ENCODE measurements around the gene KRTCAP2. TPM values are rescaled to one million over a fixed set of nuclear protein-coding genes. Genes with fewer than 3 reads are reported as not detected.

The KRTCAP2 gene
- total and polyA plus RNA-seq, 10 of the 15 experiments (the other 5 are each of a cell fraction or from before 2014, with no cell fraction given) = 61.3 to 238 (median 141) TPM

DNA sequence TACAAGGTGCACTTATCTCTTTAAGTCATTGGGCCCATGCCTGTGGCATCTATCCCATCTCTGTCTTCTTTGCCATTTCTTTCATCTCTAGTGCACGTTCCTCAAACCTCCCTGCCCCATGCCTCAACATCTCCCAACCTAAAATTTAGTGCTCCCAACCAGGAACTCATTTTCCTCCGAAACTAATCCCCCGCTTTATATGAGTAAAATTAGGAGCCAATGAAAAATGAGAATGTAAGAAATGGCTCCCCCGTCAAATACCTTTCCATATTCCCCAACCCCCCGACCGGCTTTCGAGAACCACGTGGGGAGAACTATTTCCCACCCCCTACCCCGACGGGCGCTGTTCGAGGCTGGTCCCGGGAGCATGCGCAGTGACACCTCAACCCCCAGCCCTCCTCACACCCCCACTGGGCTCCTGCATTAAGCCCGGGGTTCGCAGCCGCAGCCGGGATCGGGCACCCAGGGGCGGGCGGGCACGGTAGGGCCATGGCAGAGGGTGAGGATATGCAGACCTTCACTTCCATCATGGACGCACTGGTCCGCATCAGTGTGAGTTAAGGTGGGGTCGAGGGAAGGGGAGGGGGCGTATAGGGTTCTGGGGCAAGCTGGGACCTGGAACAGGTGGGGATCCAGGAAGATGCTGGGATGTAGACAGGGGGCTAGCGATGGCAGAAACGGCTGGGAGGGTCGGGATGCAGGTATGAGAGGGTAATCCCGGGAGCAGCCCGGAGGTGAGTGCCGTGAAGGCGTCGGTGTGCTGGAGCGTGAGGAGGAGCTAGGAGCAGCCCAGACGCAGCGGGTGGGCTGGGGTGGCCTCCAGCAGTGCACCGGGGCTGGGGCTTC lies 597 bp upstream of the KRTCAP2 start, which contains the start of gene TRIM46:
TRIM46 (plus strand) TSS at position 372 of the 846 bp plus-strand sequence; CDS start at position 490, 118 bp downstream.
- H3K9ac ChIP-seq (ENCODE audit: control insufficient read depth, insufficient read depth, low read length) = peak within 1 kb of the TSS; percentile 97
- H3K79me2 ChIP-seq (ENCODE audit: control insufficient read depth, insufficient read depth, low read length) = peaks cover 12% of the 10 kb centered on the region
- ChIA-PET SMC1A (ENCODE audit: uncharacterized antibody, unreplicated experiment) (interaction anchor here (1.0 to 4.7 kb wide), 9 partner anchors 12 to 82 kb away, joined by 3 to 46 read pairs (median 5); a partner anchor contains a TSS), RAD21 (ENCODE audit: unreplicated experiment) (interaction anchor here (0.6 to 4.8 kb wide), 24 partner anchors 11 to 694 kb away, joined by 3 to 77 read pairs (median 6); partner anchors contain the start of genes EFNA3, SLC50A1 and THBS3), POLR2A (interaction anchor here (0.5 to 7.4 kb wide), 16 partner anchors 12 to 1224 kb away, joined by 3 to 77 read pairs (median 6); partner anchors contain the start of genes CLK2, ENTREP3, MTX1 and SLC50A1), CTCF (interaction anchor here (0.6 to 12.1 kb wide), 52 partner anchors 9 to 787 kb away, joined by 3 to 284 read pairs (median 5); partner anchors contain the start of genes CLK2, FDPS, MTX1 and PMVK)
- intact Hi-C loops (cut with micrococcal nuclease; ENCODE audit: unreplicated experiment) = loop anchor here (5.0 kb wide), 1 partner anchor 36 kb away; the partner anchor contains the start of gene SLC50A1
- WGBS (ENCODE audit: insufficient coverage, insufficient replicate concordance, low lambda C conversion rate, missing lambda C conversion rate) = 12% methylated on average over 35 of the region's 38 CpGs
- BruUV-seq (replicated peaks) = no TSS peak
- H2AFZ ChIP-seq (ENCODE audit: control insufficient read depth, low read depth, low read length) = peak within 1 kb of the TSS; percentile 96
- peaks cover 26% of the 10 kb centered on the region for H3K4me1 ChIP-seq (ENCODE audit: control insufficient read depth, insufficient read depth, low read length)
- ATAC-seq (peak; percentile 36), DNase-seq (ENCODE audit: low read depth, low spot score) (no peak), FAIRE-seq (no peak)
- in situ Hi-C loops (cut with MboI) = no loop called here
- no peaks in the 10 kb centered on the region for H4K20me1 ChIP-seq (ENCODE audit: control insufficient read depth, insufficient read depth)
- peak within 1 kb of the TSS; percentile 97 for H3K4me2 ChIP-seq (ENCODE audit: control insufficient read depth, insufficient read depth)
- peak within 1 kb of the TSS; percentile 73 for H3K4me3 ChIP-seq
- no peaks in the 10 kb centered on the region; the same call in 2 of the 3 replicates for H3K9me3 ChIP-seq (replicated peaks; ENCODE audit: control insufficient read depth, insufficient read depth, low read length)
- H3K36me3 ChIP-seq (ENCODE audit: control insufficient read depth in 2 of 2, insufficient read depth in 2 of 2, low read length in 1 of 2) = peaks cover 0 to 3% of the 10 kb centered on the region in 2 experiments; a peak in 1 of 4 replicates
- H3K27ac ChIP-seq (ENCODE audit: control insufficient read depth, insufficient read depth) = peak within 1 kb of the TSS; percentile 93
- H3K27me3 ChIP-seq (replicated peaks in 1 of 2; ENCODE audit: control insufficient read depth in 2 of 2, insufficient read depth in 2 of 2, low read length in 1 of 2) = no peaks in the 10 kb centered on the region
- peak; percentile 49 for TF ChIP-seq NRF1 (conservative IDR thresholded peaks at IDR 0.05; ENCODE audit: low read depth, low read length)
- TF ChIP-seq ZBTB11 (CRISPR knock-in tag; IDR thresholded peaks at IDR 0.05) = no peak
- TF ChIP-seq ATF7 (IDR thresholded peaks at IDR 0.05; ENCODE audit: low read depth) = no peak
- TF ChIP-seq IKZF1 (conservative IDR thresholded peaks at IDR 0.05) = no peak; the same call in 1 of the 2 replicates
- TF ChIP-seq NKRF (conservative IDR thresholded peaks at IDR 0.05) = 0 out of 2 replicates have a peak, but pooled peaks have one; percentile 4
- TF ChIP-seq ATF3 (IDR thresholded peaks at IDR 0.05; ENCODE audit: borderline replicate concordance, extremely low read depth, low read depth, low read length) = no peak
- TF ChIP-seq RAD51 (IDR thresholded peaks at IDR 0.05) = peak; percentile 48; the same call in 1 of the 2 replicates
- no peak for TF ChIP-seq CREB1 (IDR thresholded peaks at IDR 0.05; ENCODE audit: low read depth)
- peak; percentile 12 for TF ChIP-seq SKIL (IDR thresholded peaks at IDR 0.05; ENCODE audit: low read depth, poor library complexity, severe bottlenecking)
- TF ChIP-seq KLF5 (IDR thresholded peaks at IDR 0.05; ENCODE audit: partially characterized antibody) = no peak
- TF ChIP-seq PKNOX1 (IDR thresholded peaks at IDR 0.05) = 0 out of 2 replicates have a peak, but pooled peaks have one; percentile 17

Data from GM12878 (cell line).